ENCODE results near the gene NMNAT2.

The NMNAT2 gene

GRCh38 chr1:183313063-183313462 lies 105.1 kb downstream of the NMNAT2 start:
- DNase-seq (ENCODE audit: low spot score) = no peak

- no peak for DNase-seq (ENCODE audit: low spot score)
Observed at GRCh38 chr1:183310753-183311479, 107.3 kb downstream of the NMNAT2 start.

- no peak for DNase-seq (ENCODE audit: low spot score)
Observed at GRCh38 chr1:183308719-183309118, 109.5 kb downstream of the NMNAT2 start.

DNA sequence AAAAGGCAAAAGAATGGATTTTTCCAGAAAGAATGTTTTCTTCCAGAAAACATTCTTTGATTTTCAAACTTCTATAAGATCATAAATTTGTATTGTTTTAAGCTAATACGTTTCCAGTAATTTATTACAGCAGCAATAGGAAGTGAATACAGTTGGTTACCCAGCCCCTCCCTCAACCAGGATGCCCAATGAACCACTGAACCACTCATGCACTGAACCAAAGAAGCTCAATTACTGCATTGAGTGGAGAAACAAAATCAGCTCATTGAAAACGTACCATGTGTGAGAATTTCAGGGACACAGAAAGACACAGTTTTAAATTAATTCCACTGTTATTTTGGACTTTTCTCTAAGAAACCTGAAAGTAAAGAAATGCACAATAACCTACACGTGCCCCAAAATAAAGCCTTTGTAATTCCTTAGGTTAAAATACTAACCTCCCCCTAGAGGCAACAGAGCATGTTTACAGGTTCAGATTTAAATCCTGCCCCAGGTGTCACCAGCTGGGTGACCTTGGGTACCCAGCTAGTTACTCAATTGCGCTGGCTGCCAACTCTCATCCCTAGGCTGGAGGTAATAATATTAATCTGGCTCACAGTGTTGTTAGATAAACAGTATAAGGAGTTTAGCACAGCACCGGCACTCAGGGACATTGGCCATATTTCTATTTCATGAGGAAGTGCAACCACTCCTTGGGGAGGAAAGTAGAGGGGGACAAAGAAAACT lies 111.7 kb downstream of the NMNAT2 start:
- no peak for DNase-seq (ENCODE audit: low spot score)

- no peak for DNase-seq (ENCODE audit: low spot score)
Observed at GRCh38 chr1:183304440-183305107, 113.6 kb downstream of the NMNAT2 start.

DNA sequence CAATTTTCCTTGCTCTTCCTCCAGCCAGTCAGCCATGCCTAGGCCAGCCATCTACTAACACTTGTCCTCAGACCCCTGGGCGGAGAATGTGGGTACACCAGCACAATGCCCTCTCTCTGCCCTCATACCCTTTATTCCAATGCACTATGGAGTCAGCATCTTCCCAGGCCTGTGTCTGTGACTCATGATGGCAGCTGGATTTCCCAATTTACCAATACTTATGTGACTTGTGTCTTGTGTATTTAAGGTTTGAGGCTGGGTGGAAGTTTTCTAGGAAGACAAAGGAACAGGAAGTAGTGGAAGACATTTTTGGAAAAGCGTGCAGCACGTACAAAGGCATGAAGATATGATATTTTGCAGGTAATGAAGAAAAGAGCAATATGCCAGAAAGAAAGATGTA lies 114.3 kb downstream of the NMNAT2 start:
- DNase-seq (ENCODE audit: low spot score) = no peak

GRCh38 chr1:183303323-183303645 lies 114.9 kb downstream of the NMNAT2 start:
- DNase-seq (ENCODE audit: low spot score) = no peak

GRCh38 chr1:183302452-183303322 lies 115.5 kb downstream of the NMNAT2 start:
- no peak for DNase-seq (ENCODE audit: low spot score)

DNA sequence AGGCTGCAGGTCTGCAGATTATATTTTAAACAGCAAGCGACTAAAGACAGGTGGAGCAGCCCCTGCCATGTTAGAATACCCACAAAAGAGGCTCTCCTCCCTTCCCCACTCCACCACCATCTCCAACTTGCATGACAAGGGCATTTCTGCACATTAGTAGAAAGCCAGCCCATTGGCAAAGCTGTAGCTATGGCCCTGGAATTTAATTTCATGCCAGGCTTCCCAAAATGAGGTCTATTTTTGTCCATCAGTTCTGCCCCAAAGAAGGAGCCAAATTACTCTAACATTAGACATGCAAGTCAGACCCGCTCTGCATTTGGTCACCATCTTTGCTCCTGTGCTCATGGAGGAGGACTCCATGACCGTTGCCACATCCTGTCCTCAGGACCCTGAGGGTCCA lies 116.9 kb downstream of the NMNAT2 start:
- DNase-seq (ENCODE audit: low spot score) = no peak

GRCh38 chr1:183300828-183301227 lies 117.4 kb downstream of the NMNAT2 start:
- DNase-seq (ENCODE audit: low spot score) = no peak

DNA sequence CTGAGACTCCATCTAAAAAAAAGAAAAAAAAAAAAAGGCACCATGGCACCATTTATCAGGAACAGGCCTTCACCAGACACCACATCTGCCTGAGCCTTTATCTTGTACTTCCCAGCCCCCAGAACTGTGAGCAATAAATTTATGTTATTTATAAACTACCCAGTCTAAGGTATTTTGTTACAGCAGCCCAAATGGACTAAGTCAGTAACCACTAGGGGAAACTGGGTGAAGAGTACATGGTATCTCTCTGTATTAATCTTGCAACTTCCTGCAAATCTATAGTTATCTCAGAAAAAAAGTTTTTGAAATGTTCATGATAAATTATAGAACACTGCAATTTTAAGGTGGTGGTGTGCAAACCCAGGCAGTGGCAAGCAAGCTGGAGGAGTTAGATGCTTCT lies 117.8 kb downstream of the NMNAT2 start:
- no peak for DNase-seq (ENCODE audit: low spot score)

- no peak for DNase-seq (ENCODE audit: low spot score)
Observed at GRCh38 chr1:183296782-183297181, 121.4 kb downstream of the NMNAT2 start.

- DNase-seq (ENCODE audit: low spot score) = no peak
Observed at GRCh38 chr1:183295521-183295920, 122.7 kb downstream of the NMNAT2 start.

DNA sequence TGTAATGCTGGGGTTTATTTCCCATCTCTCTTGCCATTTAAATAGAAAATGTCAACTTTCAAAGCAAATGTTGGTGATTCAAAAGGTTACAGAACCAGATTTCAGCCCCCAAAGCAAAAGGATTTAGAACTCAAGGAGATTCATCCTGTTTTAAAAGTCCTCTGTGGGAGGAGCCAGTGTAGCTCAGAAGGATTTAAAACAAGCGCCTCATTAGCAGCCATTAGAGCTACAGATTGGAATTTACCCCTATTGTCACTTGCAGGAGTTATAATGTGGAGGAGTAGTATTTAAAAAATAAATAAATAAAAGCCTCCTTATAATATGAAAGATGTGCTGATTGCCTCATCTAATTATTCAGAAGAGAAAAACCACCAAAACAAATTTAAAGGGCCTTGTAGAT lies 124.3 kb downstream of the NMNAT2 start:
- DNase-seq (ENCODE audit: low spot score) = no peak

DNA sequence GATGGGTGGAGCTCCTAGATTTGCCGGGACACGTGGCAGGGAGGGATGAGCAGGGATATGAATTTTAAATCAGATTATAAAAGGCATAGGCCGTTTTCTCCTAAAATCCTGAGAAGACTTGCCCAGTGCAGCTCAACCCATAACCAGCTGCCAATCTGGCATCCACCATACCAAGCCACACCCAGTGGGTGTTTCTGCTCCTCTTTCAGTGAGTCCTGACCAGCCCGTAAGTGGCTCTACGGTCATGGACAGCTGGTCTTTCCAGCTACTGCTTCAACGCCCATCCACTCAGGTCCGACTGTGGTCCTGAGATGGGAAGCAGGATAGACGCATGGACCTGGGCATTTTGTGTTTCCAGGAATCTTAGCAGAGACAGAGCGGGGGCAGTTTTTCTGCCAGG lies 124.9 kb downstream of the NMNAT2 start:
- no peak for DNase-seq (ENCODE audit: low spot score)

DNA sequence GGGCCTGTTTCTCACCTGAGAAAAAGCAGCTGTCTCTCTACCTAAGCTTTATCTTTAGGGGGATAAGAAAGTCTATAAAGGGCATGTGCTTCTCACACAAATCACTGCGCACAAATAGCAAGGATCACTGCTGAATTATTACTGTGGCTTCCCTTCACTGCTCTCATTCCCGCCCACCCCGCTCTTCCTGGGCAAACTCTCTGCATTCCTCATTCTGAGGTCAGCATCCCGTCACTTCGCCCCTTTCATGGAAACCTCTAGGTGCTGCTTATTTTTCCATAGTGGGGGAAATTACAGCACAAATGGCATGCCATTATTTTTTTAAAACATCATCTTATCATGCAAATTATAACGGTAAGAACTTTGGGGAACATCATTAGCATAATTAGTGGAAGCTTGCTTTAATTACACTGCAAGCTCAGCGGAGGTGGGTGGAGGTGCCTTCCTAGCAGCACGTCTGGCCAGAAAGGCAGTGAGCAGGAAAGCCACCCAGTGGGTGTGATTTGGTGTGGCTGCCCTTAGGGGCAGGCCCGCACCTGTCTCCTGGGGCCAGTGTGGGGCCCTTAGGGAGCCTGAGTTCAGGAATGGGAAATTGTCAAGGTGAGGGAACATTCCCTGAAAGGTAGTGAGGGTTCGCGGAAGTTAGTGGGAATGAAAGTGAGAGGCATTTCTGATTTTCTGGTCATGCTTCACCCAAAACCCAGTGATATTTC lies 126.2 kb downstream of the NMNAT2 start:
- no peak for DNase-seq (ENCODE audit: low spot score)

GRCh38 chr1:183291216-183291762 lies 126.9 kb downstream of the NMNAT2 start:
- DNase-seq (ENCODE audit: low spot score) = no peak

DNA sequence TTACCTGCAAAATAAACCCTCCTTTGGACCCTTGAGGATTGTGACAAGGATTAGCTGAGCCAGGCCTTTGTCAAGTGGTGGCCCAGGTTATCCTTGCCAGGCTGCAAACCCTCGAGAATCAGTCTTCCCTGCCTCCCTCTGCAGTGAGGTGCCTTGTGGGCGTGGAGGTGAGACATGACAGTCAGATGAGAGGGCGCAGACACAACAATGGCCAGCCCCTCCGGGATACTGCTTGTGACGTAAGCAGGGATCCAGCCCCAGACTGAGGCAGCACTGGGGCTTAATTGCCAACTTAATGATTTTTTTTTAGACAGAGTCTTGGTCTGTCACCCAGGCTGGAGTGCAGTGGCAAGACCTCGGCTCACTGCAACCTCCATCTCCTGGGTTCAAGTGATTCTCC lies 127.6 kb downstream of the NMNAT2 start:
- DNase-seq (ENCODE audit: low spot score) = no peak

DNA sequence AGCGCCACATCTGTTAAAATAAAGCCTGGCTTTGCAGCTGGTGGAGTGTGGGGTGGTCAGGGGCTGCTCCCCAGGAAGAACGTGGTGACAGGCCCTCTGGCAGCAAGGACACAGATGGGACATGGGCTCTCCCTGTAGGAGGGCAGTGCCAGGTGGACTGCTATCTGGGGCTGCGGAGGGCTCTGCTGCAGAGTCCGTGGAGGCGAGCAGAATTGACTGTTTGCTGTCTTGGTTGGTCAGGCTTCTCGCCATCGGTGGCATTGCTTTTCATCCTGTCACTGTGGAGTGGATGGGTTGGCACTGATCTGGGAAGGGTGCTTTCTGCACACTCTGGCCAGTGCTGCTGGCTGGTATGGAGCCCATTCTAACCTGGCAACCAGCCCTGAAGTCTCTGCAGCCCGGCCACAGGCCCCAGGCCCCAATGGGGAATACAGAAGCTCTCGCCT lies 129.1 kb downstream of the NMNAT2 start:
- no peak for DNase-seq (ENCODE audit: low spot score)

GRCh38 chr1:183288583-183288982 lies 129.6 kb downstream of the NMNAT2 start:
- no peak for DNase-seq (ENCODE audit: low spot score)

- DNase-seq (ENCODE audit: low spot score) = no peak
Observed at GRCh38 chr1:183287191-183287675, 130.9 kb downstream of the NMNAT2 start.

Data from CD4-positive, alpha-beta T cell treated with Interleukin-6 at 100 ng/mL for 8 hours (primary cell).